HCT116 (cell line): ENCODE data around the gene PTX4. TPM values are rescaled to one million over a fixed set of nuclear protein-coding genes. Genes with fewer than 3 reads are reported as not detected.

Source experiments
- ATAC-seq: fragments of 200-7000 bp; cut with Tn5 transposase; 2 replicates; pipeline ENCODE4 v1.9.1; 2020; ENCODE audit warnings: mild to moderate bottlenecking, moderate library complexity
- BruUV-seq: library from RNA; stranded (reverse); fragments of 400-500 nt; replicated peaks from 2 replicates; lab custom pipeline; 2021; lab: Mats Ljungman, UMichigan
- CTCF ChIA-PET: fragments of 300-600 bp; sonication (Branson Sonifier 250); formaldehyde crosslinking; loops from one replicate; lab custom pipeline; 2021; ENCODE audit warnings: antibody characterized with exemption; lab: Charles Lee
- POLR2A ChIA-PET: fragments of 300-600, 350-600 bp; sonication (Branson Sonifier 250); formaldehyde crosslinking; loops from one replicate; lab custom pipeline; 2021; ENCODE audit warnings: antibody characterized with exemption; lab: Charles Lee
- RAD21 ChIA-PET, 2 experiments: fragments of 300-600 bp; sonication (Branson Sonifier 250); formaldehyde crosslinking; loops; one replicate each; lab custom pipeline; 2023; ENCODE audit warnings: low total read pairs in 2 of 2; ENCODE audit not compliant: uncharacterized antibody in 2 of 2, unreplicated experiment in 2 of 2, low non-redundant PET in 1 of 2; lab: Charles Lee
- DNase-seq: peaks from one replicate; pipeline ENCODE4 v3.0.0-alpha.2; 2010; ENCODE audit warnings: low read depth, low spot score
- H2AFZ ChIP-seq: fragments of 200-600 bp; shearing (Covaris generic), sonication (generic); 2 replicates; pipeline ENCODE4 v1.6.1; 2017; ENCODE audit warnings: low read depth, mixed run types, mixed read lengths, antibody characterized with exemption, low read length; ENCODE audit not compliant: poor library complexity, severe bottlenecking
- H3K27ac ChIP-seq: 2 replicates; pipeline ENCODE4 v1.5.1; 2012; ENCODE audit warnings: low read depth, low read length
- H3K27me3 ChIP-seq: fragments of 200-600 bp; sonication (generic); 2 replicates; pipeline ENCODE4 v1.6.1; 2016; ENCODE audit warnings: mixed run types, low read length, mixed read lengths; ENCODE audit not compliant: insufficient read depth
- H3K36me3 ChIP-seq, 2 experiments: fragments of 200-500 bp in 1 of 2; fragments of 200-600 bp in 1 of 2; sonication (Bioruptor generic) in 1 of 2; sonication (generic) in 1 of 2; 2 replicates each; pipeline versions ENCODE4 v1.5.1 to v1.6.1; 2014 to 2016; ENCODE audit warnings: low read length in 2 of 2, inconsistent platforms in 1 of 2, mixed read lengths in 1 of 2, mixed run types in 1 of 2; ENCODE audit not compliant: insufficient read depth in 2 of 2, control insufficient read depth in 1 of 2
- H3K4me1 ChIP-seq, 2 experiments: fragments of 200-600 bp in 1 of 2; sonication (generic) in 1 of 2; 2 replicates each; pipeline versions ENCODE4 v1.5.1 to v1.6.1; 2012 to 2017; ENCODE audit warnings: low read length in 2 of 2, inconsistent platforms in 1 of 2, mild to moderate bottlenecking in 1 of 2, mixed read lengths in 1 of 2, mixed run types in 1 of 2, moderate library complexity in 1 of 2; ENCODE audit not compliant: insufficient read depth in 2 of 2, control insufficient read depth in 1 of 2
- H3K4me2 ChIP-seq: fragments of 200-600 bp; sonication (generic); 2 replicates; pipeline ENCODE4 v1.6.1; 2017; ENCODE audit warnings: mixed run types, low read length, mixed read lengths
- H3K4me3 ChIP-seq, 2 experiments: fragments of 200-600 bp in 1 of 2; sonication (generic) in 1 of 2; replicated peaks in 1 of 2; 2 replicates each; pipeline ENCODE4 v1.5.1; 2011 to 2016; ENCODE audit warnings: low read length in 2 of 2, control low read depth in 1 of 2, low read depth in 1 of 2, mild to moderate bottlenecking in 1 of 2, mixed read lengths in 1 of 2, mixed run types in 1 of 2
- H3K79me2 ChIP-seq: fragments of 200-600 bp; sonication (generic); 2 replicates; pipeline ENCODE4 v1.6.1; 2017; ENCODE audit warnings: mild to moderate bottlenecking, mixed run types, low read length, moderate library complexity, mixed read lengths; ENCODE audit not compliant: insufficient read depth
- H3K9ac ChIP-seq: fragments of 200-600 bp; sonication (generic); 2 replicates; pipeline ENCODE4 v1.6.1; 2016; ENCODE audit warnings: low read length, mixed read lengths
- H3K9me2 ChIP-seq: fragments of 200-600 bp; sonication (generic), shearing (Covaris generic); 2 replicates; pipeline ENCODE4 v1.6.1; 2017; ENCODE audit warnings: mixed run types, mild to moderate bottlenecking, moderate library complexity; ENCODE audit not compliant: insufficient read depth
- H3K9me3 ChIP-seq, 2 experiments: fragments of 200-500 bp in 1 of 2; fragments of 200-600 bp in 1 of 2; sonication (Bioruptor generic) in 1 of 2; sonication (generic) in 1 of 2; 2 replicates each; pipeline ENCODE4 v1.6.1; 2014 to 2017; ENCODE audit warnings: low read length in 2 of 2, mixed read lengths in 2 of 2, inconsistent platforms in 1 of 2, low read depth in 1 of 2, mild to moderate bottlenecking in 1 of 2, mixed run types in 1 of 2, moderate library complexity in 1 of 2; ENCODE audit not compliant: control insufficient read depth in 1 of 2, insufficient read depth in 1 of 2
- H4K20me1 ChIP-seq: fragments of 200-600 bp; sonication (generic), shearing (Covaris generic); 2 replicates; pipeline ENCODE4 v1.6.1; 2017; ENCODE audit warnings: mixed run types, mild to moderate bottlenecking, moderate library complexity; ENCODE audit not compliant: insufficient read depth
- CBX3 ChIP-seq: IDR thresholded peaks from 2 replicates; pipeline ENCODE4 v1.6.1; 2012; ENCODE audit warnings: low read depth
- CEBPB ChIP-seq: IDR thresholded peaks from 2 replicates; pipeline ENCODE4 v1.6.1; 2012; ENCODE audit warnings: low read depth
- EGR1 ChIP-seq: IDR thresholded peaks from 2 replicates; pipeline ENCODE4 v1.6.1; 2012; ENCODE audit warnings: low read depth
- ELF1 ChIP-seq: IDR thresholded peaks from 2 replicates; pipeline ENCODE4 v1.6.1; 2012; ENCODE audit warnings: low read depth, borderline replicate concordance
- EZH2 ChIP-seq: fragments of 200-600 bp; sonication (generic); IDR thresholded peaks from 2 replicates; pipeline ENCODE4 v1.6.1; 2017; ENCODE audit warnings: antibody characterized with exemption, mixed run types
- EZH2phosphoT487 ChIP-seq: fragments of 200-600 bp; IDR thresholded peaks from 2 replicates; pipeline ENCODE4 v1.6.1; 2018; ENCODE audit warnings: antibody characterized with exemption, borderline replicate concordance
- FOSL1 ChIP-seq: IDR thresholded peaks from 2 replicates; pipeline ENCODE4 v1.6.1; 2012; ENCODE audit warnings: low read depth
- JUND ChIP-seq: IDR thresholded peaks from 2 replicates; pipeline ENCODE4 v1.6.1; 2012
- MAX ChIP-seq: IDR thresholded peaks from 2 replicates; pipeline ENCODE4 v1.6.1; 2012
- RAD21 ChIP-seq: IDR thresholded peaks from 2 replicates; pipeline ENCODE4 v1.6.1; 2012; ENCODE audit warnings: low read depth, mild to moderate bottlenecking
- REST ChIP-seq: IDR thresholded peaks from 2 replicates; pipeline ENCODE4 v1.6.1; 2012; ENCODE audit warnings: low read depth
- SIN3A ChIP-seq: IDR thresholded peaks from 2 replicates; pipeline ENCODE4 v1.6.1; 2012; ENCODE audit warnings: low read depth
- SP1 ChIP-seq: IDR thresholded peaks from 2 replicates; pipeline ENCODE4 v1.6.1; 2012; ENCODE audit warnings: low read depth
- SRF ChIP-seq: IDR thresholded peaks from 2 replicates; pipeline ENCODE4 v1.6.1; 2012; ENCODE audit warnings: low read depth
- YY1 ChIP-seq: IDR thresholded peaks from 2 replicates; pipeline ENCODE4 v1.6.1; 2011; ENCODE audit warnings: low read length, low read depth, moderate library complexity, mild to moderate bottlenecking; ENCODE audit not compliant: insufficient replicate concordance; ENCODE audit errors: extremely low read depth
- ZBTB33 ChIP-seq: IDR thresholded peaks from 2 replicates; pipeline ENCODE4 v1.6.1; 2011; ENCODE audit warnings: mild to moderate bottlenecking, low read length, moderate library complexity; ENCODE audit not compliant: insufficient replicate concordance; ENCODE audit errors: extremely low read depth
- ZFX ChIP-seq: fragments of 450-650 bp; IDR thresholded peaks from 2 replicates; pipeline ENCODE4 v1.6.1; 2017
- ZNF274 ChIP-seq: fragments of 200-500 bp; sonication (Bioruptor generic); IDR thresholded peaks from 2 replicates; pipeline ENCODE4 v1.6.1; 2014; ENCODE audit warnings: mild to moderate bottlenecking, low read depth, low read length, inconsistent platforms
- intact Hi-C: fragments of 100-400 bp; cut with micrococcal nuclease; formaldehyde crosslinking; loops from 2 replicates; pipeline ENCODE4 v1.10.0; 2022
- total RNA-seq: library from RNA; stranded (reverse); gene quantifications from one replicate; pipeline ENCODE4 v1.2.1, GENCODE V29; 2021; ENCODE audit not compliant: unreplicated experiment
- TF ChIP-seq, protein P1 (sequence below), 3 experiments: fragments of 200-600 bp in 1 of 3; sonication (generic) in 1 of 3; IDR thresholded peaks in 2 of 3; conservative IDR thresholded peaks in 1 of 3; 2 replicates each; pipeline ENCODE4 v1.5.1; 2012 to 2017; ENCODE audit warnings: low read depth in 2 of 3, low read length in 2 of 3, antibody characterized with exemption in 1 of 3, borderline replicate concordance in 1 of 3, control low read depth in 1 of 3, mild to moderate bottlenecking in 1 of 3, mixed read lengths in 1 of 3, mixed run types in 1 of 3, moderate library complexity in 1 of 3; ENCODE audit not compliant: insufficient read depth in 1 of 3

The PTX4 gene
- total RNA-seq, 1 experiment from 2014 or later = not detected

- Histone ChIP-seq H3K27ac (no peak within 1 kb of the TSS), H2AFZ (no peak within 1 kb of the TSS), H3K9me2 (no peaks in the 10 kb centered on the region), H3K27me3 (no peaks in the 10 kb centered on the region), H3K4me1 (no peaks in the 10 kb centered on the region), H4K20me1 (no peaks in the 10 kb centered on the region), H3K9me3 (no peaks in the 10 kb centered on the region), H3K36me3 (no peaks in the 10 kb centered on the region), H3K9ac (no peak within 1 kb of the TSS)
- intact Hi-C loops = no loop called here
- RAD21 ChIA-PET = no interaction called here
- ATAC-seq = no peak
- TF ChIP-seq RAD21 = no peak
- TF ChIP-seq EGR1 = no peak
- TF ChIP-seq YY1 = no peak
- no peak for TF ChIP-seq CBX3
- TF ChIP-seq CEBPB = no peak
- no peak for TF ChIP-seq EZH2
- no peak for TF ChIP-seq MAX
- TF ChIP-seq JUND = no peak
- no peak for TF ChIP-seq REST
- TF ChIP-seq ZFX = no peak
- no peak for TF ChIP-seq ZBTB33
- TF ChIP-seq SP1 = no peak
- no peak for TF ChIP-seq SRF
- no peak for TF ChIP-seq ELF1
- TF ChIP-seq SIN3A = no peak
- no peak for TF ChIP-seq ZNF274
- no peak for TF ChIP-seq FOSL1
- TF ChIP-seq, protein P1, sequence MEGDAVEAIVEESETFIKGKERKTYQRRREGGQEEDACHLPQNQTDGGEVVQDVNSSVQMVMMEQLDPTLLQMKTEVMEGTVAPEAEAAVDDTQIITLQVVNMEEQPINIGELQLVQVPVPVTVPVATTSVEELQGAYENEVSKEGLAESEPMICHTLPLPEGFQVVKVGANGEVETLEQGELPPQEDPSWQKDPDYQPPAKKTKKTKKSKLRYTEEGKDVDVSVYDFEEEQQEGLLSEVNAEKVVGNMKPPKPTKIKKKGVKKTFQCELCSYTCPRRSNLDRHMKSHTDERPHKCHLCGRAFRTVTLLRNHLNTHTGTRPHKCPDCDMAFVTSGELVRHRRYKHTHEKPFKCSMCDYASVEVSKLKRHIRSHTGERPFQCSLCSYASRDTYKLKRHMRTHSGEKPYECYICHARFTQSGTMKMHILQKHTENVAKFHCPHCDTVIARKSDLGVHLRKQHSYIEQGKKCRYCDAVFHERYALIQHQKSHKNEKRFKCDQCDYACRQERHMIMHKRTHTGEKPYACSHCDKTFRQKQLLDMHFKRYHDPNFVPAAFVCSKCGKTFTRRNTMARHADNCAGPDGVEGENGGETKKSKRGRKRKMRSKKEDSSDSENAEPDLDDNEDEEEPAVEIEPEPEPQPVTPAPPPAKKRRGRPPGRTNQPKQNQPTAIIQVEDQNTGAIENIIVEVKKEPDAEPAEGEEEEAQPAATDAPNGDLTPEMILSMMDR (IDR thresholded peaks at IDR 0.05 in 2 of 3, conservative IDR thresholded peaks at IDR 0.05 in 1 of 3; ENCODE audit: borderline replicate concordance in 1 of 3, insufficient read depth in 1 of 3, low read depth in 2 of 3, low read length in 2 of 3) = no peak
- no peak for TF ChIP-seq EZH2phosphoT487
- TF ChIP-seq, all 23 proteins: peak for 0
- Histone ChIP-seq H3K79me2 (no peaks in the 10 kb centered on the region), H3K4me2 (no peak within 1 kb of the TSS), H3K4me3 (no peak within 1 kb of the TSS)
- BruUV-seq = no TSS peak
- no peak for DNase-seq
- POLR2A ChIA-PET = no interaction called here
- CTCF ChIA-PET = no interaction called here
These were observed 44.6 kb downstream of the PTX4 start, which contains the start of gene CCDC154 for GRCh38 chr16:1443980-1444729. Gene CCDC154 (minus strand): TSS chr16:1444556. CDS start chr16:1444322, 234 bp downstream.
